AG09309 (cell line): ENCODE results near the gene ENO1.

ENCODE experiments used
- DNase-seq: peaks from one replicate; pipeline ENCODE4 v3.0.0-alpha.2; 2010; ENCODE audit warnings: low read depth
- H3K4me3 ChIP-seq: 2 replicates; pipeline ENCODE4 v1.5.1; 2011; ENCODE audit warnings: mild to moderate bottlenecking, low read depth, low read length, moderate library complexity; ENCODE audit not compliant: control insufficient read depth
- CTCF ChIP-seq: IDR thresholded peaks from 2 replicates; pipeline ENCODE4 v1.5.1; 2011; ENCODE audit warnings: mild to moderate bottlenecking, low read depth, low read length, inconsistent platforms; ENCODE audit not compliant: insufficient read depth, control insufficient read depth; ENCODE audit errors: missing control alignments

ENO1 gene

GRCh38 chr1:8883491-8883890 is 5.0 kb upstream of the ENO1 start:
- TF ChIP-seq CTCF, result no peak
- no peak overlapping the region for H3K4me3 ChIP-seq
- DNase-seq, result no peak

GRCh38 chr1:8879922-8880676 is 1.6 kb upstream of the ENO1 start:
- TF ChIP-seq CTCF, result no peak
- DNase-seq, result peak; percentile 99
- H3K4me3 ChIP-seq, result no peak overlapping the region

- DNase-seq, result no peak
- peak overlapping the region; percentile 26 for H3K4me3 ChIP-seq
- TF ChIP-seq CTCF, result no peak
These were observed 1.0 kb upstream of the ENO1 start for GRCh38 chr1:8879464-8879921.

- H3K4me3 ChIP-seq, result peak overlapping the region; percentile 84
These were observed 395 bp upstream of the ENO1 start for GRCh38 chr1:8878698-8879463.

GRCh38 chr1:8876087-8876486 is 2.4 kb downstream of the ENO1 start:
- peak overlapping the region; percentile 84 for H3K4me3 ChIP-seq
- DNase-seq, result no peak
- no peak for TF ChIP-seq CTCF

More at GRCh38 chr1:8878698-8879463, 395 bp upstream of the ENO1 start:
- TF ChIP-seq CTCF, result no peak
- DNase-seq, result peak; percentile 95

- DNase-seq, result no peak
- peak overlapping the region; percentile 8 for H3K4me3 ChIP-seq
- TF ChIP-seq CTCF, result no peak
These were observed 3.1 kb downstream of the ENO1 start for GRCh38 chr1:8875216-8875861.
